GM21528 (cell line): Measurements from ENCODE around the gene LRRC18.

ENCODE experiments used
- ATAC-seq: cut with Tn5 transposase; IDR thresholded peaks from one replicate; pipeline ENCODE4 v1.9.1; 2021; ENCODE audit warnings: mild to moderate bottlenecking, moderate library complexity; ENCODE audit not compliant: unreplicated experiment, low FRiP score

Gene LRRC18

DNA sequence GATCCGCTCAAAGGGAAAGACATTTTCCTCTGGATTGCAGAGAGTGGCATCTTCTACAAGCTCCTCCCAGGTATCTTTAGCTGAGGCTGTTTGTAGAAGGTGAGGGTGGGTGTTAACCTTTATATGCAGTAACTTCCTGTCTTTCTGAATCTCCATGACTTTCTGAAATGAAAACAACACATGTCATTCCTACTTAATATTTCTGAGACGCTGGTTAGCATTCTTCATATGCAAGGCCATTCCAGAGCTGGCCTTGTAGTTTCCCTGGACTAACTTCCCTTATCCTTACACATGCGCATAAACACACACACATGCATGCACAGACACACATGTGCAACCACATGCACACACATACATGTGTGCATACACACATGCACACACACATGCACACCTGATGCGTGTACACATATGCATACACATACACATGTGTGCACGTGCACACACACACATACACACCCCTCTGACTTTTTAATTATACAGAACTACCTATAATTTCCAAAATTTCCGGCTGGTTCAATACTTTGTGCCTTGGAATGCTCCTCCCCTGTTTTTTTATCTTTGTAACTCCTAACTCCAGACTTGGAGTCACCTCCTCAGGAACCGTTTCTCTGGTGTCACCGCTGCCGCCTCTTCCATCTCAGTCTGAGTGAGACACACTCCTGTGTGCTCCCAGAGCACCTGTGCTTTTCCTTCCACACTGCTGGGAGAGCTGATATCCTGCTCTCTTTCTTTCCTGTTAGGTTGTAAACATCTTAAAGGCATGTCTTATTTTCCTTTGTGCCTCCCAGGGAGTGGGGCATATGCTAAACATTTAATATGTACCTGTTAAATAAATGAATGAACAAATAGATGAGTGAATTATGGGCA is 55.2 kb downstream of the LRRC18 start:
- no peak for ATAC-seq

DNA sequence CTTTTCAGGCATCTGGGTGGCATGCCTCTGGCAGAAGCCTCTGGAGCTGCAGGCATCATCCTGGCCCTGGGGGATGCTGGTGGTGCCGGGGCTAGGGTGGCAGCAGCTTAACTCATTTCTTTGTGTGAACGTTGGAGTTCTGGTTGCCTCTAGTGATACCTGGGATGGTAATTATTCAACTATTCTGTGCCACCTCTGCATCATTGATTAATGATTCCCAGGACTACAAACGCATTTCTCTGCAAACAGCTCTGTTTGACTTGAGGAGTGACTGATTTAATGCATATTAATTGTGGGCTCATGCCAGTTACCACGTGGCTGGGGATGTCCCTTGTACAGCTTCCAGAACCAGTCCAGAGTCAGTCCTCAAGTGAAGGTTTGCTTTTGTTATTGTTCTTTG is 55.9 kb downstream of the LRRC18 start:
- no peak for ATAC-seq

DNA sequence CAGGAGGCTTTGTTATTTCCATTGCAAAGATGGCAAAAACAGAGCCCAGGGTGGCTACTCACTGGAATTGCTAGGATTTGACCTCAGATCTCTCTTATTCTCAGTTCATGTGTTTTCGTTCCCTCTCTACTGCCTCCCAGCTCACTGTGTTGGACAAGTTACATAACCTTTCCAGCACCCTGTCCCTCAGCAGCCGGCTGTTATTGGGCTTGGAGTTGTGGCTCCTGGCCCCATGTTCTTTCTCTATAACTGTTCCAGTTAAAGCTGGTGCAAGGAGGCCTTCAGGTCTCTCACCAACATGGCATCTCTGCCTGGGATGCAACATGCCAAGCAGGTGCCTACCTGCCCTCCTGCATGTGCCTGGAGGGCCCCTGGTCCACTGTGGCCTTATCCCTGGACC is 56.8 kb downstream of the LRRC18 start:
- no peak for ATAC-seq

GRCh38 chr10:48881937-48882336 is 57.7 kb downstream of the LRRC18 start:
- no peak for ATAC-seq

GRCh38 chr10:48880016-48880705 is 59.5 kb downstream of the LRRC18 start:
- ATAC-seq = no peak

GRCh38 chr10:48879451-48879850 is 60.2 kb downstream of the LRRC18 start:
- no peak for ATAC-seq

- ATAC-seq = no peak
Observed at GRCh38 chr10:48878091-48878490, 61.5 kb downstream of the LRRC18 start.

GRCh38 chr10:48872234-48872633 is 67.4 kb downstream of the LRRC18 start:
- no peak for ATAC-seq
